DMS153 treated with DMSO at 0.1 percent for 48 hours (cell line): Measurements from ENCODE around the gene CD80.
"Not testable (repeated sequence)": the region's sequence is repeated elsewhere in the genome, so short reads cannot be mapped to it uniquely, and the experiment has no call there.

Source experiments
- DNase-seq: peaks from one replicate; lab custom pipeline; 2025; ENCODE audit not compliant: unreplicated experiment; lab: John Stamatoyannopoulos, UW

Gene CD80

GRCh38 chr3:119559441-119559963, at the start of gene CD80:
Gene CD80, minus strand, starts transcription at chr3:119559614. Its CDS starts 1,886 bp downstream, at chr3:119557728.
- no peak for DNase-seq

- no peak for DNase-seq
These were observed 49.1 kb upstream of the CD80 start for GRCh38 chr3:119608405-119609000.

GRCh38 chr3:119604878-119605277, 45.5 kb upstream of the CD80 start:
- DNase-seq = no peak

GRCh38 chr3:119602676-119603075, 43.3 kb upstream of the CD80 start:
- DNase-seq = no peak

GRCh38 chr3:119601154-119601553, 41.7 kb upstream of the CD80 start:
- DNase-seq = no peak

GRCh38 chr3:119600732-119601131, 41.3 kb upstream of the CD80 start:
- DNase-seq = no peak

GRCh38 chr3:119599558-119600174, 40.3 kb upstream of the CD80 start:
- DNase-seq = no peak

- no peak for DNase-seq
These were observed 39.1 kb upstream of the CD80 start for GRCh38 chr3:119598410-119599098.

- DNase-seq = no peak
These were observed 38.3 kb upstream of the CD80 start, which contains the start of gene PLA1A for GRCh38 chr3:119597548-119598288. Gene PLA1A, plus strand, starts transcription at chr3:119597885. Its CDS starts 29 bp downstream, at chr3:119597914.

- no peak for DNase-seq
These were observed 37.0 kb upstream of the CD80 start for GRCh38 chr3:119596398-119596797.

GRCh38 chr3:119595639-119596334, 36.4 kb upstream of the CD80 start:
- no peak for DNase-seq

GRCh38 chr3:119594929-119595328, 35.5 kb upstream of the CD80 start:
- DNase-seq = not testable (repeated sequence)

GRCh38 chr3:119594066-119594465, 34.7 kb upstream of the CD80 start:
- no peak for DNase-seq

GRCh38 chr3:119592861-119593260, 33.4 kb upstream of the CD80 start:
- DNase-seq = no peak

- no peak for DNase-seq
These were observed 31.3 kb upstream of the CD80 start for GRCh38 chr3:119590706-119591105.

- DNase-seq = no peak
These were observed 29.8 kb upstream of the CD80 start for GRCh38 chr3:119589102-119589773.

- no peak for DNase-seq
These were observed 28.7 kb upstream of the CD80 start for GRCh38 chr3:119588112-119588511.

GRCh38 chr3:119586733-119587172, 27.3 kb upstream of the CD80 start:
- no peak for DNase-seq

GRCh38 chr3:119585856-119586570, 26.6 kb upstream of the CD80 start:
- no peak for DNase-seq
